HepG2 (cell line): ENCODE data around the gene LZTS2. TPM values are rescaled to one million over a fixed set of nuclear protein-coding genes. Genes with fewer than 3 reads are reported as not detected.

ENCODE experiments used
- EP300 ChIP-seq, 3 experiments: sonication (generic) in 1 of 3; formaldehyde crosslinking in 1 of 3; IDR thresholded peaks; 2 replicates each; pipeline versions ENCODE4 v1.5.1 to v1.6.1; 2011 to 2020; ENCODE audit warnings: low read depth in 2 of 3, low read length in 2 of 3, borderline replicate concordance in 1 of 3, improper control_type of control experiment in 1 of 3, mild to moderate bottlenecking in 1 of 3, missing genetic modification reagents in 1 of 3, moderate library complexity in 1 of 3
- KAT8 ChIP-seq: IDR thresholded peaks from 2 replicates; pipeline ENCODE4 v1.6.1; 2016; ENCODE audit warnings: missing genetic modification reagents, missing compliant biosample characterization
- MED1 ChIP-seq: sonication (generic); formaldehyde crosslinking; IDR thresholded peaks from 2 replicates; pipeline ENCODE4 v1.4.0; 2020; ENCODE audit warnings: missing genetic modification reagents
- SMC3 ChIP-seq: IDR thresholded peaks from 2 replicates; pipeline ENCODE4 v1.6.1; 2011; ENCODE audit warnings: low read length, improper control_type of control experiment
- ZFP37 ChIP-seq: sonication (generic); formaldehyde crosslinking; IDR thresholded peaks from 2 replicates; pipeline ENCODE4 v1.4.0; 2020; ENCODE audit warnings: missing genetic modification reagents, borderline replicate concordance
- ZNF451 ChIP-seq: sonication (generic); formaldehyde crosslinking; IDR thresholded peaks from 2 replicates; pipeline ENCODE4 v1.5.0; 2020; ENCODE audit warnings: mild to moderate bottlenecking, missing genetic modification reagents
- ZNF557 ChIP-seq: sonication (generic); formaldehyde crosslinking; IDR thresholded peaks from 2 replicates; pipeline ENCODE4 v1.4.0; 2020; ENCODE audit warnings: missing genetic modification reagents
- ZZZ3 ChIP-seq: sonication (generic); formaldehyde crosslinking; IDR thresholded peaks from 2 replicates; pipeline ENCODE4 v1.4.0; 2020; ENCODE audit warnings: missing genetic modification reagents, mild to moderate bottlenecking, borderline replicate concordance
- polyA plus RNA-seq, 8 experiments: library from polyadenylated mRNA; depleted of rRNA in 3 of 8; stranded (reverse) in 7 of 8; unstranded in 1 of 8; fragments of >200 nt; fragmentation: Illumina TruSeq in 4 of 8; extraction: Trizol in 4 of 8; gene quantifications; 2 replicates each; pipeline versions ENCODE4 v1.2.1 to v1.2.3, GENCODE V29; 2011 to 2016; ENCODE audit warnings: low read depth in 4 of 8, missing spikeins in 1 of 8, mixed read lengths in 1 of 8; ENCODE audit not compliant: insufficient read depth in 1 of 8
- total RNA-seq, 5 experiments: library from RNA; depleted of rRNA; stranded (reverse); fragments of >200 nt; fragmentation: Illumina TruSeq; extraction: Trizol; gene quantifications; 2 replicates each; pipeline ENCODE4 v1.2.3, GENCODE V29; 2016; ENCODE audit warnings: low read depth in 1 of 5
- TF ChIP-seq, protein P1 (sequence below): sonication (generic); formaldehyde crosslinking; IDR thresholded peaks from 2 replicates; pipeline ENCODE4 v1.5.1; 2020; ENCODE audit warnings: mild to moderate bottlenecking, missing genetic modification reagents, moderate library complexity
- TF ChIP-seq, protein P2 (sequence below): sonication (generic); formaldehyde crosslinking; IDR thresholded peaks from 2 replicates; pipeline ENCODE4 v1.4.0; 2020; ENCODE audit warnings: missing genetic modification reagents
- TF ChIP-seq, protein P3 (sequence below): sonication (generic); formaldehyde crosslinking; IDR thresholded peaks from 2 replicates; pipeline ENCODE4 v1.4.0; 2020; ENCODE audit warnings: missing genetic modification reagents, borderline replicate concordance
- TF ChIP-seq, protein P4 (sequence below): IDR thresholded peaks from 2 replicates; pipeline ENCODE4 v1.6.1; 2012; ENCODE audit warnings: low read length, improper control_type of control experiment

Gene LZTS2
- total and polyA plus RNA-seq, 2 of the 13 experiments (the other 11 are each of a cell fraction or from before 2014, with no cell fraction given) = 43.6 to 65.6 TPM

DNA sequence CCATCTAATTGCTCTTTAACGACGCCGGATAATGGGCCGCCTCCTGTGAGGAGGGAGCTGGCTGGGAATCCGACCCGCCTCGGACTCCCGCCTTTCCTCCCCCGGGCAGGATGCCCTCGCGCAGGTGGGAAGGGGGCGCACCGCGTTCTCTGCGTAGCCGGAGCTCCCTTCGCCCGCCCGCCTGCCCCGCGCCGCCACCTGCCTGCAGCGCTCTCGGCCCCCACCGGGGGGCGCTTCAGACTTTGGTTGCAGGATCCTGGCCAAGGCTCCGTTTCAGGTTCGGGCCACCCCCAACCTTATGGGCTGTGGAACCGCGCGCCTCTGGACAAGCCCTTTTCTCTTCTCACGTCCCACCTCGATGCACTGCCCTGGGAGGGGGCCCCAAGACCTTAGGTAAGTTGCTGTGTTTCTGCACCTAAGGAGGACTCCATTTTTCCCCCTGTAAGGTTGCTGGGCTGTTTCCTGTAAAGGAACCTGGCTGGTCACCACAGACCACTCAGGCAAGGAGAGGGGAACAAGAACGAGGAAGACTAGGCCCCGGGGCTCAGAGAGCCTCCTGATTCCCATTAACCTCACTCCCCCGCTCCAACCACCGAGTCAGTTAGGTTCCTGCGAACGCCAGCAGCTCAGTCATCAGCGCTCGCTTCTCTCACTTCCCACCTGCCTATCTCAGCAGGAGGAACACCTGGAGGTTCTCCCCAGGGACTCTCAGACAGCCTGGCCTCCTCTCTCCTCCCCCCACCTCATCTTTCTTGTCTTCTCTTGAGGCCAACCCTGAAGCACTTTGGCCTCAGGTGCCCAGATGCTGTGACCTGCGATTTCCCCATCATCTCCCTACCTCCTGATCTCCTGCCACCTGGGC lies 50.8 kb downstream of the LZTS2 start (continued):
- TF ChIP-seq, protein P1, sequence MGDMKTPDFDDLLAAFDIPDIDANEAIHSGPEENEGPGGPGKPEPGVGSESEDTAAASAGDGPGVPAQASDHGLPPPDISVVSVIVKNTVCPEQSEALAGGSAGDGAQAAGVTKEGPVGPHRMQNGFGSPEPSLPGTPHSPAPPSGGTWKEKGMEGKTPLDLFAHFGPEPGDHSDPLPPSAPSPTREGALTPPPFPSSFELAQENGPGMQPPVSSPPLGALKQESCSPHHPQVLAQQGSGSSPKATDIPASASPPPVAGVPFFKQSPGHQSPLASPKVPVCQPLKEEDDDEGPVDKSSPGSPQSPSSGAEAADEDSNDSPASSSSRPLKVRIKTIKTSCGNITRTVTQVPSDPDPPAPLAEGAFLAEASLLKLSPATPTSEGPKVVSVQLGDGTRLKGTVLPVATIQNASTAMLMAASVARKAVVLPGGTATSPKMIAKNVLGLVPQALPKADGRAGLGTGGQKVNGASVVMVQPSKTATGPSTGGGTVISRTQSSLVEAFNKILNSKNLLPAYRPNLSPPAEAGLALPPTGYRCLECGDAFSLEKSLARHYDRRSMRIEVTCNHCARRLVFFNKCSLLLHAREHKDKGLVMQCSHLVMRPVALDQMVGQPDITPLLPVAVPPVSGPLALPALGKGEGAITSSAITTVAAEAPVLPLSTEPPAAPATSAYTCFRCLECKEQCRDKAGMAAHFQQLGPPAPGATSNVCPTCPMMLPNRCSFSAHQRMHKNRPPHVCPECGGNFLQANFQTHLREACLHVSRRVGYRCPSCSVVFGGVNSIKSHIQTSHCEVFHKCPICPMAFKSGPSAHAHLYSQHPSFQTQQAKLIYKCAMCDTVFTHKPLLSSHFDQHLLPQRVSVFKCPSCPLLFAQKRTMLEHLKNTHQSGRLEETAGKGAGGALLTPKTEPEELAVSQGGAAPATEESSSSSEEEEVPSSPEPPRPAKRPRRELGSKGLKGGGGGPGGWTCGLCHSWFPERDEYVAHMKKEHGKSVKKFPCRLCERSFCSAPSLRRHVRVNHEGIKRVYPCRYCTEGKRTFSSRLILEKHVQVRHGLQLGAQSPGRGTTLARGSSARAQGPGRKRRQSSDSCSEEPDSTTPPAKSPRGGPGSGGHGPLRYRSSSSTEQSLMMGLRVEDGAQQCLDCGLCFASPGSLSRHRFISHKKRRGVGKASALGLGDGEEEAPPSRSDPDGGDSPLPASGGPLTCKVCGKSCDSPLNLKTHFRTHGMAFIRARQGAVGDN = peak; percentile 70
- TF ChIP-seq, protein P2, sequence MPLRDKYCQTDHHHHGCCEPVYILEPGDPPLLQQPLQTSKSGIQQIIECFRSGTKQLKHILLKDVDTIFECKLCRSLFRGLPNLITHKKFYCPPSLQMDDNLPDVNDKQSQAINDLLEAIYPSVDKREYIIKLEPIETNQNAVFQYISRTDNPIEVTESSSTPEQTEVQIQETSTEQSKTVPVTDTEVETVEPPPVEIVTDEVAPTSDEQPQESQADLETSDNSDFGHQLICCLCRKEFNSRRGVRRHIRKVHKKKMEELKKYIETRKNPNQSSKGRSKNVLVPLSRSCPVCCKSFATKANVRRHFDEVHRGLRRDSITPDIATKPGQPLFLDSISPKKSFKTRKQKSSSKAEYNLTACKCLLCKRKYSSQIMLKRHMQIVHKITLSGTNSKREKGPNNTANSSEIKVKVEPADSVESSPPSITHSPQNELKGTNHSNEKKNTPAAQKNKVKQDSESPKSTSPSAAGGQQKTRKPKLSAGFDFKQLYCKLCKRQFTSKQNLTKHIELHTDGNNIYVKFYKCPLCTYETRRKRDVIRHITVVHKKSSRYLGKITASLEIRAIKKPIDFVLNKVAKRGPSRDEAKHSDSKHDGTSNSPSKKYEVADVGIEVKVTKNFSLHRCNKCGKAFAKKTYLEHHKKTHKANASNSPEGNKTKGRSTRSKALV (CRISPR knock-in tag) = peak; percentile 33; the same call in 1 of the 2 replicates
- TF ChIP-seq ZZZ3 = no peak
- 0 out of 2 replicates have a peak, but pooled peaks have one; percentile 31 for TF ChIP-seq KAT8 (CRISPR knock-in tag)
- no peak for TF ChIP-seq ZNF451 (CRISPR knock-in tag)
- 0 out of 4 replicates have a peak, but pooled peaks of 1 of the 2 experiments have one; percentile 7 for TF ChIP-seq EP300 (IDR thresholded peaks at IDR 0.05; ENCODE audit: low read depth in 2 of 2, low read length in 2 of 2)
- TF ChIP-seq EP300 (CRISPR knock-in tag; IDR thresholded peaks at IDR 0.05; ENCODE audit: borderline replicate concordance) = no peak
- TF ChIP-seq MED1 (CRISPR knock-in tag) = peak; percentile 32; the same call in 1 of the 2 replicates
- no peak for TF ChIP-seq ZFP37 (CRISPR knock-in tag)
- peak; percentile 28; the same call in 1 of the 2 replicates for TF ChIP-seq SMC3
- TF ChIP-seq, protein P3, sequence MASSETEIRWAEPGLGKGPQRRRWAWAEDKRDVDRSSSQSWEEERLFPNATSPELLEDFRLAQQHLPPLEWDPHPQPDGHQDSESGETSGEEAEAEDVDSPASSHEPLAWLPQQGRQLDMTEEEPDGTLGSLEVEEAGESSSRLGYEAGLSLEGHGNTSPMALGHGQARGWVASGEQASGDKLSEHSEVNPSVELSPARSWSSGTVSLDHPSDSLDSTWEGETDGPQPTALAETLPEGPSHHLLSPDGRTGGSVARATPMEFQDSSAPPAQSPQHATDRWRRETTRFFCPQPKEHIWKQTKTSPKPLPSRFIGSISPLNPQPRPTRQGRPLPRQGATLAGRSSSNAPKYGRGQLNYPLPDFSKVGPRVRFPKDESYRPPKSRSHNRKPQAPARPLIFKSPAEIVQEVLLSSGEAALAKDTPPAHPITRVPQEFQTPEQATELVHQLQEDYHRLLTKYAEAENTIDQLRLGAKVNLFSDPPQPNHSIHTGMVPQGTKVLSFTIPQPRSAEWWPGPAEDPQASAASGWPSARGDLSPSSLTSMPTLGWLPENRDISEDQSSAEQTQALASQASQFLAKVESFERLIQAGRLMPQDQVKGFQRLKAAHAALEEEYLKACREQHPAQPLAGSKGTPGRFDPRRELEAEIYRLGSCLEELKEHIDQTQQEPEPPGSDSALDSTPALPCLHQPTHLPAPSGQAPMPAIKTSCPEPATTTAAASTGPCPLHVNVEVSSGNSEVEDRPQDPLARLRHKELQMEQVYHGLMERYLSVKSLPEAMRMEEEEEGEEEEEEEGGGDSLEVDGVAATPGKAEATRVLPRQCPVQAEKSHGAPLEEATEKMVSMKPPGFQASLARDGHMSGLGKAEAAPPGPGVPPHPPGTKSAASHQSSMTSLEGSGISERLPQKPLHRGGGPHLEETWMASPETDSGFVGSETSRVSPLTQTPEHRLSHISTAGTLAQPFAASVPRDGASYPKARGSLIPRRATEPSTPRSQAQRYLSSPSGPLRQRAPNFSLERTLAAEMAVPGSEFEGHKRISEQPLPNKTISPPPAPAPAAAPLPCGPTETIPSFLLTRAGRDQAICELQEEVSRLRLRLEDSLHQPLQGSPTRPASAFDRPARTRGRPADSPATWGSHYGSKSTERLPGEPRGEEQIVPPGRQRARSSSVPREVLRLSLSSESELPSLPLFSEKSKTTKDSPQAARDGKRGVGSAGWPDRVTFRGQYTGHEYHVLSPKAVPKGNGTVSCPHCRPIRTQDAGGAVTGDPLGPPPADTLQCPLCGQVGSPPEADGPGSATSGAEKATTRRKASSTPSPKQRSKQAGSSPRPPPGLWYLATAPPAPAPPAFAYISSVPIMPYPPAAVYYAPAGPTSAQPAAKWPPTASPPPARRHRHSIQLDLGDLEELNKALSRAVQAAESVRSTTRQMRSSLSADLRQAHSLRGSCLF (CRISPR knock-in tag) = no peak
- no peak for TF ChIP-seq ZNF557
- TF ChIP-seq, protein P4, sequence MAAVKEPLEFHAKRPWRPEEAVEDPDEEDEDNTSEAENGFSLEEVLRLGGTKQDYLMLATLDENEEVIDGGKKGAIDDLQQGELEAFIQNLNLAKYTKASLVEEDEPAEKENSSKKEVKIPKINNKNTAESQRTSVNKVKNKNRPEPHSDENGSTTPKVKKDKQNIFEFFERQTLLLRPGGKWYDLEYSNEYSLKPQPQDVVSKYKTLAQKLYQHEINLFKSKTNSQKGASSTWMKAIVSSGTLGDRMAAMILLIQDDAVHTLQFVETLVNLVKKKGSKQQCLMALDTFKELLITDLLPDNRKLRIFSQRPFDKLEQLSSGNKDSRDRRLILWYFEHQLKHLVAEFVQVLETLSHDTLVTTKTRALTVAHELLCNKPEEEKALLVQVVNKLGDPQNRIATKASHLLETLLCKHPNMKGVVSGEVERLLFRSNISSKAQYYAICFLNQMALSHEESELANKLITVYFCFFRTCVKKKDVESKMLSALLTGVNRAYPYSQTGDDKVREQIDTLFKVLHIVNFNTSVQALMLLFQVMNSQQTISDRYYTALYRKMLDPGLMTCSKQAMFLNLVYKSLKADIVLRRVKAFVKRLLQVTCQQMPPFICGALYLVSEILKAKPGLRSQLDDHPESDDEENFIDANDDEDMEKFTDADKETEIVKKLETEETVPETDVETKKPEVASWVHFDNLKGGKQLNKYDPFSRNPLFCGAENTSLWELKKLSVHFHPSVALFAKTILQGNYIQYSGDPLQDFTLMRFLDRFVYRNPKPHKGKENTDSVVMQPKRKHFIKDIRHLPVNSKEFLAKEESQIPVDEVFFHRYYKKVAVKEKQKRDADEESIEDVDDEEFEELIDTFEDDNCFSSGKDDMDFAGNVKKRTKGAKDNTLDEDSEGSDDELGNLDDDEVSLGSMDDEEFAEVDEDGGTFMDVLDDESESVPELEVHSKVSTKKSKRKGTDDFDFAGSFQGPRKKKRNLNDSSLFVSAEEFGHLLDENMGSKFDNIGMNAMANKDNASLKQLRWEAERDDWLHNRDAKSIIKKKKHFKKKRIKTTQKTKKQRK = no peak
